PFSK-1 (cell line): ENCODE results near the gene DOCK4.

Experiments used
- FOXP2 ChIP-seq: optimal IDR thresholded peaks from 2 replicates; pipeline ENCODE3; 2011; ENCODE audit warnings: borderline replicate concordance, control low read depth, inconsistent platforms; ENCODE audit not compliant: insufficient read depth; ENCODE audit errors: extremely low read length, extremely low read depth
- POLR2AphosphoS5 ChIP-seq: IDR thresholded peaks from 2 replicates; pipeline ENCODE4 v1.6.1; 2012; ENCODE audit warnings: low read depth, mild to moderate bottlenecking, control low read depth, low read length, moderate library complexity
- SIN3A ChIP-seq: IDR thresholded peaks from 2 replicates; pipeline ENCODE4 v1.6.1; 2012; ENCODE audit warnings: mild to moderate bottlenecking, low read length, moderate library complexity, borderline replicate concordance; ENCODE audit not compliant: insufficient read depth
- TAF1 ChIP-seq: IDR thresholded peaks from 2 replicates; pipeline ENCODE4 v1.6.1; 2012; ENCODE audit warnings: low read length, control low read depth, borderline replicate concordance; ENCODE audit not compliant: insufficient read depth
- TF ChIP-seq, protein P1 (sequence below), 2 experiments: IDR thresholded peaks; 2 replicates each; pipeline versions ENCODE4 v1.6.1 to v1.8.0; 2011 to 2012; ENCODE audit warnings: low read depth in 2 of 2, low read length in 2 of 2, control low read depth in 1 of 2, inconsistent platforms in 1 of 2, mild to moderate bottlenecking in 1 of 2, moderate library complexity in 1 of 2; ENCODE audit not compliant: insufficient read depth in 1 of 2

Gene DOCK4

DNA sequence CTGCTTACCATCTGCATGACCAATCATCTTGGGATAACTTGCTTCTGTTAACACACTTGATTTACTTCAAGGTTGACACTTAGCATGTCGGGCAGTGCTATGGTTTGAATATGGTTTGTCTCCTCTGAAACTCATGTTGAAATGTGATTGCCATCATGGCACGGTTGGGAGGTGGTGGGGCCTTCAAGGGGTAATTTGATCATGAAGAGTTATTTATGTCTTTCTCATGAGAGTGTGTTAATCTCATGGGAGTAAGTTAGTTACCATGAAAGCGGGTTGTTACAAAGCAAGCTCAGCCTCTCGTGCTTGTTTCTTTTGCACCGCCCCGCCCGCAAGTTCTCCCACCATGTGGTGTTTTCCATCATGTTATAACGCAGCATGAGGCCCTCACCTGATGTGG, 163.6 kb downstream of the DOCK4 start:
- TF ChIP-seq TAF1 (no peak), FOXP2 (no peak), SIN3A (no peak), POLR2AphosphoS5 (no peak)
- TF ChIP-seq, protein P1, sequence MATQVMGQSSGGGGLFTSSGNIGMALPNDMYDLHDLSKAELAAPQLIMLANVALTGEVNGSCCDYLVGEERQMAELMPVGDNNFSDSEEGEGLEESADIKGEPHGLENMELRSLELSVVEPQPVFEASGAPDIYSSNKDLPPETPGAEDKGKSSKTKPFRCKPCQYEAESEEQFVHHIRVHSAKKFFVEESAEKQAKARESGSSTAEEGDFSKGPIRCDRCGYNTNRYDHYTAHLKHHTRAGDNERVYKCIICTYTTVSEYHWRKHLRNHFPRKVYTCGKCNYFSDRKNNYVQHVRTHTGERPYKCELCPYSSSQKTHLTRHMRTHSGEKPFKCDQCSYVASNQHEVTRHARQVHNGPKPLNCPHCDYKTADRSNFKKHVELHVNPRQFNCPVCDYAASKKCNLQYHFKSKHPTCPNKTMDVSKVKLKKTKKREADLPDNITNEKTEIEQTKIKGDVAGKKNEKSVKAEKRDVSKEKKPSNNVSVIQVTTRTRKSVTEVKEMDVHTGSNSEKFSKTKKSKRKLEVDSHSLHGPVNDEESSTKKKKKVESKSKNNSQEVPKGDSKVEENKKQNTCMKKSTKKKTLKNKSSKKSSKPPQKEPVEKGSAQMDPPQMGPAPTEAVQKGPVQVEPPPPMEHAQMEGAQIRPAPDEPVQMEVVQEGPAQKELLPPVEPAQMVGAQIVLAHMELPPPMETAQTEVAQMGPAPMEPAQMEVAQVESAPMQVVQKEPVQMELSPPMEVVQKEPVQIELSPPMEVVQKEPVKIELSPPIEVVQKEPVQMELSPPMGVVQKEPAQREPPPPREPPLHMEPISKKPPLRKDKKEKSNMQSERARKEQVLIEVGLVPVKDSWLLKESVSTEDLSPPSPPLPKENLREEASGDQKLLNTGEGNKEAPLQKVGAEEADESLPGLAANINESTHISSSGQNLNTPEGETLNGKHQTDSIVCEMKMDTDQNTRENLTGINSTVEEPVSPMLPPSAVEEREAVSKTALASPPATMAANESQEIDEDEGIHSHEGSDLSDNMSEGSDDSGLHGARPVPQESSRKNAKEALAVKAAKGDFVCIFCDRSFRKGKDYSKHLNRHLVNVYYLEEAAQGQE (IDR thresholded peaks at IDR 0.05; ENCODE audit: insufficient read depth in 1 of 2, low read depth in 2 of 2, low read length in 2 of 2): no peak

DNA sequence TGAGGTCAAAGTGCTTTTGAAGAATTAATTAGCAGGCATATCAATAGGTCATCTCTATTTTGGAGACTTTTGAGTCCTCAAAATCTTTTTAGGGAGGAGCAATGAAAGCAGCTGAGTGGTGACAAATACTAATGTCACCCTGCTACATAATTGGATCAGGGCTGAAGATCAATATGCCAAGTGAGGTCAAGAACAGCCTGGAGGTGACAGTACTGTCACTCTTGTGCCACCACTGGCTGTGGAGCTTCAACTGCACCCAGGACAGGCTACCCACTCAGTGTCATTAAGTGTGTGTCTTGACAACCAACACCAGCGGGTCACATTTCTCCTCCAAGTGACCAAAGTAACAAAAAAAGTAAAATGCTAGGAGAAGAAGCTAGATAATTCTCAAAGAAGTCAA, 167.8 kb downstream of the DOCK4 start:
- TF ChIP-seq, protein P1 (IDR thresholded peaks at IDR 0.05; ENCODE audit: insufficient read depth in 1 of 2, low read depth in 2 of 2, low read length in 2 of 2): no peak
- TF ChIP-seq TAF1 (no peak), FOXP2 (no peak), POLR2AphosphoS5 (no peak), SIN3A (no peak)

DNA sequence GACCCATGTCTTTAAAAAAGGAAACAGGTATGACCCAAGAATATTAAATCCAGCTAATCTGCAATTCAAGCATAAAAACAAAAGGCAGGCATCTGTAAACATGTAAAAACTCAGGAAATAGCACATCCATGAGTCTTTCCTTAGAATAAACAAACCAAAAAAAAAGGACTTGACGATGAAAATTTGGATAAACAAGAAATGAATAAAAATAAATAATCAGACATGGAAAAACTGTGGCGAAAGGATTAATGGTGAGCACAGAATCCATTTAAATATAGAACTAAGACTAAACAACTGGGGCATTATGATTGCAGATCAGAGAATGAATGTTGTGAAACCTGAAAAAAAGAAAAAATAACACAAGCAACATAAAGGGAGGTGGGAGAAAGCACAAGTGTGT, 170.1 kb downstream of the DOCK4 start:
- no peak for TF ChIP-seq POLR2AphosphoS5
- no peak for TF ChIP-seq FOXP2
- no peak for TF ChIP-seq SIN3A
- TF ChIP-seq, protein P1 (IDR thresholded peaks at IDR 0.05; ENCODE audit: insufficient read depth in 1 of 2, low read depth in 2 of 2, low read length in 2 of 2): no peak
- TF ChIP-seq TAF1: no peak

DNA sequence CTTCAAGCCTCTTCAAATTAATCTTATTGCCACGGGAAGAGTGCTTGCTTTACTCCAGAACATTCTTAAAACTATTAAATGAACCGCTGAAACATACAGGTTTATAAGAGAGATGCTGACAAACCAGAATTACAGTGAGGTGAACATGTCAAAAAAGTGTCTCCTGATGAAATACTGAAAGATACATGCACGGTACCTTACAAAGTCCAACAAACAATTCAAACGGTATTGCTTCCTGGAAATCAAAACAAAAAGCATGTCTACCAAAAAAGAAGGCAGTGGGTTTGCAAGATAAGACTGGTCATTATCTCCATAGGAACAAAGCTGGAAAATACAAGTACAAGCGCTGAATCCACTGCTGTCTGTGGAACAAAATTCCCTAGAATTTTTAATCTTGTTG, 174.5 kb downstream of the DOCK4 start:
- TF ChIP-seq SIN3A (no peak), FOXP2 (no peak), TAF1 (no peak), POLR2AphosphoS5 (no peak)
- TF ChIP-seq, protein P1 (IDR thresholded peaks at IDR 0.05; ENCODE audit: insufficient read depth in 1 of 2, low read depth in 2 of 2, low read length in 2 of 2): no peak

DNA sequence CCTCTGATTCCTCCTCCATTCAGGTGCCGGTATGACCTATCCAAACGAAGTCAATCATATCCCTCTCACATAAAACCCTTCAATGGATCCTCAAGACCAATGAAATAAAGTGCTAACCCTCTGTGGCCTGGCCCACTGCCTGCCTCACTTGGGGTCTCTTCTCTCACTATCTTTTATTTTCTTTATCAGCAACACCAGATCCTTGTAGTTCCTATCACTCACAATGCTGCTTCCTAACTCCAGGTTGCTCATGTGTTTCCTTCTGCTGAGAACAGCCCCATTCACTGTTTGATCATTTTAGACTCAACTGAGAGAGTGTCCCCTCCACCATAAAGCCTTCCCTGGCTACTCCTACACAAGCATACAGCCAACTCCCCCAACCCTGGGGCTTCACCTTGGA, 180.6 kb downstream of the DOCK4 start:
- no peak for TF ChIP-seq POLR2AphosphoS5
- TF ChIP-seq, protein P1 (IDR thresholded peaks at IDR 0.05; ENCODE audit: insufficient read depth in 1 of 2, low read depth in 2 of 2, low read length in 2 of 2): no peak
- TF ChIP-seq FOXP2: no peak
- no peak for TF ChIP-seq SIN3A
- TF ChIP-seq TAF1: no peak
